ENCODE results near the gene MEPCE.

MEPCE gene

GRCh38 chr7:100465299-100465698 is 35.7 kb downstream of the MEPCE start:
- DNase-seq = no peak

- DNase-seq = no peak
Measured at GRCh38 chr7:100465702-100466311, 36.2 kb downstream of the MEPCE start.

DNA sequence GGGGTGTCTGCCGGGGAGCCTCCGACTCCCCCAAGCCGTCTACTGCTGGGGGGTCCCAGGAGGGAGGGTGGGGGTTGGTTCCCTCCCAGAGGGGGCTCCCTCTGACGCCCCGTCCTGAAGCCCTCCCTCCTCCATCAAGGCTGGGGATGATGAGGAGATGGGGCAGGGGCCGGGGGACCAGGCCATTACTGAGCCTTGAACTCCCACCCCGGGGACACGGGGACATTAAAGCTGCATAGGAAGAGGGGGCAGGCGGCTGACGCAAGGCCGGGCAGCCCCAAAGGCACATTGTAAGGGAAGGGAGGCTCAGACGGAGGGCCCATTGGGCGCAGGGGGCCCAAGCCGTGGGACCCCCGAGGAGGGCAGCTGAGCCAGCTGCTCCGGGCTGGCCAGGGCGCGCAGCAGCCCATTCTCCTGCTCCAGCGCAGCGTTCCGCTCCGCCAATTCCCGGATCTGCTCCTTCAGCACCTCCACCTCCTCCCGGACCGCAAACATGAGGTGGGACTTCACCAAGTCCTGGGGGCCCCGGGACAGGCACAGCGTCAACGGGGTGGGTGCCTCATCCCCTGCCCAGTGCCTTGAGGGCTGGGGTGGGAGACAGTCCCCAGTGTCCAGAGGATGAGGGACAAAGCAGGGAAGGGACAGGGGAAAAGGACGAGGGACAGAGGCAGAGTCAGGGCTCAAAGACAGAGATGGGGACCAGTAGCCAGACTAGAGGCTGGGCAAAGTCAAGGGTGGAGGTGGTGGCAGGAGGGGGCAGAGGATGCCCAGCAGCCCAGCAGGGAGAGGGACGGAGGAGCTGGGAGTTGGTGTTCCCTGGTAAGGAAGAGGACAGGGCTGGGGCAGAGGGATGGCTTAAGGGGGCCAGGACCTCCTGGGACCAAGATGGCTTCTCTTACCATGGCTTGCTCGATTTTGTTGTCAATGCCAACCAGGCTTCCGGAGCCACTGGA is 37.3 kb downstream of the MEPCE start:
- DNase-seq = no peak

DNA sequence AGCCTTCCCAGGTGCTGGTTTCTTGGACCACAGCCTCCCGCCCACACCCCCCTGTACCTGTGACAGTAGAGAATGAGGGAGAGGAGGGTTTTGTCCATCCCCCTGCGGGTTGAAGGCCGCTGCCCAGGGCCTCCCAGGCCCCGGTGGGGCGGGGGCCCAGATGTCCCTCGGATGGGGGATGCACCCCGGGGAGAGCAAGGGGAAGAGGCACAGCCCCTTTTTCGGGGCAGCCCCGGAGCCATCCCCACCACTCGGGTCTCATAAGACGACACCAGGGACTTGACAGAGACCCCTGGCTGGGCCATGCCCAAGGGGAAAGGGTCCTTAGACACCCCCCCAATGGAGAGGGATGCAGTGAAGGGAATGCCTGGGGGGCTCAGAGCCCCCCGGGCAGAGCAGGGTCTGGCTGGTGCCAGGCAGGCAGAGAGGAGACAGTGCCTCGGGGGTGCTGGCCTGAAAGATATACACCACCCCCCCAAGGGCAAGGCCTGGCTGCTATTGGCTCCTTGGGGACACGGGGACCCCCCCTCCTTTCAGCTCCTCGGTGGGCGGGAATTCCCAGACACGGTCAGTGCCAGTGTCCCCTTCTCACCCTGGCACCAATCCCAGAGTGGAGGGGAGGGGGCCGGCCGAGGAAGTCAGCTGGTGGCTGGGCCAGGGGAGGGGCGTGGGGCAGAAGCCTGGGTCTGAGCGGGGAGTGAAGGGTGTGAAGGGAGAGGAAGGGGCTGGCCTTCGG is 38.2 kb downstream of the MEPCE start:
- DNase-seq = no peak

- DNase-seq = peak; percentile 81
Measured at GRCh38 chr7:100469227-100470044, 39.8 kb downstream of the MEPCE start.

- no peak for DNase-seq
Measured at GRCh38 chr7:100471021-100471420, 41.4 kb downstream of the MEPCE start.

- DNase-seq = no peak
Measured at GRCh38 chr7:100472121-100472851, 42.7 kb downstream of the MEPCE start.

DNA sequence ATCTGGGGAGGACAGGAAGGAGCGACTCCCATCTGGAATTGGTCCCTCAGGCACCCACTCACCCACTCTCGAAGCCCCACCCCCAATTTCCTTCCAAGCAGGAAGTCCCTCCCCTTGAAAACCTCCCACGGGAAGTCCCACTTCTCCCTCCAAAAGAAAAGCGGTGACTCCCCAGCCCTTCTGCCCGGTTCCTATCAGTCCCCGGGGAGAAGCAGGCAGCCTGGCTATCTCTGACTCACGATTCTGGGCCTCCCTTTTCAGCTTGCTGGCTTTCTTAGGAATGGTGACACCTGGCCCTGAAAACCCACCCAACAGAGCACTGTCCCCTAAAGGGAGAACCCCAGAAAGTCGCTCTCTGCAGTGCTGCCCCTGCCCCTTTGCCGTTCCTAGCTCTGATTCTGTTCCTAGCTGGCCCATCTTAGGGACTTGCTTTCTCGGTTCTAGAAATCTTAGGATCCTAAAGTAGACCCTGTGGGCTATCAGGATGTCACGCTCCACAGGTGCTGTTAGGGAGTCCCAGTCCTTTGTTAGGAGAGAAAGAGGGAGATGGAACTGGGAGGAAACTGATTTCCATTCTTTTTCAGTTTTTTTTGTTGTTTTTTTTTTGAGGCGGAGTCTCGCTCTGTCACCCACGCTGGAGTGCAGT is 43.3 kb downstream of the MEPCE start:
- DNase-seq = peak; percentile 22

DNA sequence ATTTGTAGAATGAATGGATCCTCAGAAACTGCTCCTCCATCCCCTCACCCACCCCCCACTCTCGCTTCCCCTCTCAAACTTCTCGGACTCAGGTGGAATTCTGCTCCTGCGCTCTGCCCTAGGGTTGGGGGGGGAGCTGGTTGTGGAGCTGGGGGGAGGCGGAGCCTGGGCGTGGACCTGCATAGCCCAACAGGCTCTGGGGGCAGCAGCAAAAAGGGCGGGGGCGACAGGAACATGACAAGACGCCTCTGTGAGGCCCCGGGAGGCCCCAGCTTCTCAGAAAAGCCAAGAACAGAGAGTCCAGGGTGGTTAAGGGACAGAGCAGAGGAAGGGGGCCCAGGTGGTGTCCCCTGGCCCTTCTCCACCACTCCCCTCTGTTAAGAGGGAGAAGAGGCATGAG is 45.9 kb downstream of the MEPCE start:
- no peak for DNase-seq

DNA sequence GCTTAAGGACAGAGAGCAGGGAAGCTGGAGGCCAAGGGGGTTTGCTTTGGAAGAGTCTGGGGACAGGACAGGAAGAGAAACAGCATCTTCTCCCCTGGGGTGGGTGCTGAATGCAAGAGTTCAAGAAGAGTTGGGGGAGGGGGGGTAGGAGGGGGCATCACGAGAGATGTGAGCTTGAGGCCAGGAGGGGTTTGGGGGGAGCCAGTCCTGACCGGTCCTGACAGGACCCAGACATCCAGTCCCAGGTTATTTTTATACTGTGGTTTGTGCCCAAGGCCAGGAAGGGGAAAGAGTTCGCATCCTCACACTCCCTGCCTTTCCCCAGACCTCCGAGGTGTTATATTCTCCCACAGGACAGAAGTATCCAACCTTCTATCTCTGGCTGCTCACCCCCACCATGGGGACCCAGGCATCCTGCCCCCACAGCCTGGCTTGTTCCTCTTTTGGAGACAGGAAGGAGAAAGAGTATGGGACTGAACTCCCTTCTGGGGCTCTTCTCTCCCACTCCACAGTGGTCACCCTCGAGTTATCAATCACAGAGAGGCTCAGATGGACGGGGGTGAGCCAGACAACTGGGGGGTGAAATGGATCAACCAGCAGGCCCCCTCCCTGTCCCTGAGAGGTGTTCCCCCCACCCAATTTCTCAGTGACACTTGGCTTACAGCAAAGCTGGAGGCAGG is 46.6 kb downstream of the MEPCE start:
- no peak for DNase-seq

DNA sequence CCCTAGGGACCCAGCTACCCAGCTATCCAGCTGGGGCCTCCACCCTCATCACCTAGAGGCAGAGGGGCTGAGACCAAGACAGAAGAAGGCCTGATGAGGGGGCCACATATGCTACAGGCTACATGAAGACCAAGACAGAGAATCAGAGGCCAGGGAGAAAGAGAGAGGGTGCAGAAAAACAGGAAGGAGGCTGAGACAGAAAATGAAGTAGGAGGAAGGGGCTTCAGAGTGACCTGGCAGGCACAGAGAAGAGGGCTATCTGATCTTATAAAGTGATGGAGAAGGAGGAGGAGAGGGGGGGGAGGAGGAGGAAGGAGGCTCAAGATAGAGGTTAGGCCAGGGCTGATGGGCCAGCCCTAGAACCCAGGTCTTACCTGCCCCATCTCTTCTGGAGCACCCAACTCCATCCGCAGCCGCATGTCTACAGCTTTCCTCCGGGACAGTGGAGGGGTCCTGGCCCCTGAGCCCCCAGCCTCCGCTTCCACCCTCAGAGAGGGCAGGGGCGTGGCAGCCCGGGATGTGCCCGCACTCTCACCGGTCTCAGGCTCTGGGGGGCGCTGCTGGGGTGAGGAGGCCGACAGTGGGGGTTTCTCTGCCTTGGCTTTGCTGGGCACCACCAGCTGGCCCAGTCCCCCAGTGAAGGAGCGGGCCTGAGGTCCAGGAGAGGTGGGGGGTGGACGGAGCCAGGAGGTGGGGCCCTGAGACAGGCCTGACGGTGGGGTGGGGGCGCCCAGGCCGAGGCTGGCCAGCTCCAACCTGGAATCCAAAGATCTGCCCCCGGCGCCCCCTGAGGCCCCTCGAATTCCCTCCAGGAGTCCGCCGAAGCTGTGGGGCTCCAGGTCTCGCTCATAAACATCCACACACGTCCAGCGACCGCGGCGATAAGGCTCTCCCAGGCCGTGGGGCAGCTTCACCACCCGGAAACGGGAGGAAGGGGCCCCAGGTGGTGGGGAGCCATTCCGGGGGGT is 47.6 kb downstream of the MEPCE start:
- peak; percentile 41 for DNase-seq

DNA sequence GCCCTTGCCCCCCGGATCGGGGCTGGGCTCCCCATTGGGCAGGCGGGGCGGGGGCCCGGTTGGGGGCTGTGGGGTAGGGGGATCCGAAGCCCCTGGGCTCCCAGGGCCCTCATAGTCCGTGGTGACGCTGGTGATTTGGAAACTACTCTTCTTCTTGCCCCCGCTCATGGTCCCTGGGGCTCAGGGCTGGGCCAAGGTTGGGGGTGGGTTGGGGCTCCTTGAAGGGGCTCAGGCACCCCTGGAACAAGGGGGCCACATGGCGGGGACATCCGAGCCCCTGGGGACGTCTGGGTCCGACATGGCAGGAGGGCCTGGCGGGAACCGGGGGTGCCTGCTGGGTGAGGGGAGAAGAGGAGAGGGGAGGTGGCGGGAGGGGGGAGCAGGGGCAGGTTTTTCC is 48.2 kb downstream of the MEPCE start:
- DNase-seq = no peak

- peak; percentile 94 for DNase-seq
Measured at GRCh38 chr7:100478958-100479660, 49.5 kb downstream of the MEPCE start, which contains the start of gene TSC22D4. Gene TSC22D4, minus strand, starts transcription at chr7:100479214. Its CDS starts 1,176 bp downstream, at chr7:100478038.

DNA sequence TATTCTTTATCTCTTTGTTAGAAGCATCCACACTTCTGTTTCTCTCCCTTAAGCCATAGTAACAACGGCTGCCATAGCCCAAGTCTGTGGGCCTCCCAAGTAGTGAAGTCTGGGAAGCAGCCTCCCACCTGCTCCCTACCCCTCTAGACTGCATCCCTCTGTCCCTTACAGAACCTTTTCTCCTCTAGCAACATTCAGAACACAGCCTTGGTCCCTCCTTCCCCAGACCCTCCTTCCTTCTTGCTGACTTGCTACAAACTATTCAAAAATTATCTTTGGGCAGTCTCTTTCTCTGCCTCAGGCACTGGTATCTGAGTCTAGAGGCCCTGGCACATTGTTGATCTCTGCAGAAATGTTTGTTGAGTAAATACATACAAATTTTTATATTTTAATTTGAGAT is 51.8 kb downstream of the MEPCE start:
- DNase-seq = no peak

DNA sequence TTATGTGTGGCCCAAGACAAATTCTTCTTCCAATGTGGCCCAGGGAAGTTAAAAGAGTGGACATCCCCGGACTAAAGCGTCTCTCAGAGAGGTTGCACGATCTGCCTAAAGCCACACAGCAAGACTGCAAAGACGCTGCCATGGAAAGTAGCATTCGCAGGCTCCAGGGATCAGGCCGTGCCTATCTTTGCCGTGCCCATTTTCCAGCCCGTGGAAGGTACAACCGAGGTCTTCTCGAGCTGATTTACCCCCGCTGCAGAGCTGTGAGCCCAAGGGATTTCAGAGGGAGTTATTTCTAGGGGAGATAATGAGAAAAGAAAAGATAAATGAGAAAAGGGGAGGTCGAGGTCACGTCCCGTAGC is 53.1 kb downstream of the MEPCE start:
- no peak for DNase-seq

GRCh38 chr7:100483090-100483721 is 53.6 kb downstream of the MEPCE start:
- peak; percentile 86 for DNase-seq
